Measurements from ENCODE around the gene RASD1. TPM values are rescaled to one million over a fixed set of nuclear protein-coding genes. Genes with fewer than 3 reads are reported as not detected.

Gene RASD1
- total RNA-seq, 1 donor from 2014 or later, result 0.31 TPM

GRCh38 chr17:17500999-17501605, 4.9 kb upstream of the RASD1 start:
- H3K27ac Mint-ChIP-seq (ENCODE audit: unreplicated experiment), result no peak overlapping the region
- H3K36me3 Mint-ChIP-seq (ENCODE audit: low read depth, unreplicated experiment), result no peaks in the 10 kb centered on the region
- DNase-seq (ENCODE audit: low spot score), result no peak
- peaks cover 16% of the 10 kb centered on the region for H3K27me3 Mint-ChIP-seq (ENCODE audit: unreplicated experiment)
- TF ChIP-seq CTCF (IDR thresholded peaks at IDR 0.05; ENCODE audit: unreplicated experiment), result no peak
- H3K9me3 Mint-ChIP-seq (ENCODE audit: unreplicated experiment), result no peaks in the 10 kb centered on the region
- H3K4me1 Mint-ChIP-seq (ENCODE audit: unreplicated experiment), result peaks cover 3% of the 10 kb centered on the region
- no peak overlapping the region for H3K4me3 Mint-ChIP-seq (ENCODE audit: unreplicated experiment)

DNA sequence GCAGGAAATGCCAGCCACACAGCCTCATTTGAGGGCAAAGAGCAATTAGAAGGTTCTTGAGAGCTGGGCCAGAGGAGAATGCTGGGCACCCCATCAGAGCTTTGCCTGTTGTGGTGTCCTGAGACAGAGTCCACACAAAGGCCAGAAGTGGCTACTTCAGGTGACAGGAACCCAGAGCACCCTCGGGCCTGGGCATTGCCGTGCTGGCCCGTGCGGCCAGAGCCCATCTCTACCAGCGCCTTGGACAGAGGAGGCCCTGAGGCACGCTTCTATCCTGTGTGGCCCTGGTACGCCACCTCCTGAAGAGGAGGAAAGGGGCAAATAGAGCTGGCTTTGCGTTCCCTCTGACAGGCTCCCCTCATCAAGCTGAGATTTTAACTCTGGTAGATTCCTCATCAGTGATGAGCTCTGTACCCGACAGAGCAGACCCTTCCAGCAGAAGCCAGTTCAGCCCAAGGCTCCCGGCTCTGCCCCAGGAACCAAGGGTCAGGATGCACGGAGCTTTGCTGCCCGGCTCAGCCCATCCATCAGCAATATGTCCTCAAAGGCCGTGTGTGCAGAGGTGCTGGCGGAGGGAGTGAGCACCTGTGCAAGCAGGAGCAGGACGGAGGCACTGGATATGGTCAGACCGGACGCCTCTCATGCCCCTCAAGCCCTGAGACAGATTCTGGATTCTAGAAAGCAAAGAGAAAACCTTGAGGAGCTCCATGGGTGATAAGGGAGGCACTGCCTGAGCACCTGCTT, 3.4 kb upstream of the RASD1 start:
- no peak for DNase-seq (ENCODE audit: low spot score)
- Mint-ChIP-seq H3K4me1 (ENCODE audit: unreplicated experiment) (peaks cover 7% of the 10 kb centered on the region), H3K9me3 (ENCODE audit: unreplicated experiment) (no peaks in the 10 kb centered on the region), H3K4me3 (ENCODE audit: unreplicated experiment) (no peak overlapping the region), H3K36me3 (ENCODE audit: low read depth, unreplicated experiment) (no peaks in the 10 kb centered on the region), H3K27ac (ENCODE audit: unreplicated experiment) (no peak overlapping the region), H3K27me3 (ENCODE audit: unreplicated experiment) (peaks cover 16% of the 10 kb centered on the region)
- no peak for TF ChIP-seq CTCF (IDR thresholded peaks at IDR 0.05; ENCODE audit: unreplicated experiment)

DNA sequence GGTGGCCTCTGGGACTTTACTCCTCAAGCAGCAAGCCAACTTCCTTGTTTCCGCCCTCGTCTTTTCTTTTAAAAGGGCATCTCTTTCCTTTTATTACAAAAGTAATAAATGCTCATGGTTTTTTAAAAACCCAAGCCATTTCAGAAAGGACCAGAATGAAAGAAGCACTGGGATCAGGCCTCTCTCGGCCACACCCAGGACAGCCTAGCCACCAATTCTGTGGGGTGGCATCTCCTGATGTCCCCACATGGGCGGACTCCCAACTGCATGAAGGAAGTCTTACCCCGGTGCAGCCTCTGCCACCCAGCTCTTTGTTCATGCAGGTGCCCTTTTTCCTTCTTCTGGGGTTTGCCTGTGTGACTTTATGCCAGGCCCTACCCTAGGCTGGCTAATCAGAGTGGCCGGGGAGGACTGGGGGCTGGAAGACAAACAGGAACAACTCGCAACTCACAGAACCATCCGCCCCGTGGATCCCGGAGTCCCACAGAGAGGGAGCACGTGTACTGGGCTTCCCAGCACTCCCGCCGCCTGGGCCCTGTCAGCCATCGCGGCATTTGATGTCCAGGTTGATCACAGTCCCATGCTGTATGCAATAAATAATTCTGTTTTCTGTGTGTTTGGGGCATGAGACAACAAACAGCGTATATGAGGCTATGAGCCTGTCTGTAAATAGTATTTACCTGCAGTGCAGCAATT, 2.6 kb upstream of the RASD1 start:
- Mint-ChIP-seq H3K4me1 (ENCODE audit: unreplicated experiment) (peaks cover 7% of the 10 kb centered on the region), H3K9me3 (ENCODE audit: unreplicated experiment) (no peaks in the 10 kb centered on the region), H3K4me3 (ENCODE audit: unreplicated experiment) (peak overlapping the region; percentile 51), H3K36me3 (ENCODE audit: low read depth, unreplicated experiment) (no peaks in the 10 kb centered on the region), H3K27me3 (ENCODE audit: unreplicated experiment) (peaks cover 14% of the 10 kb centered on the region), H3K27ac (ENCODE audit: unreplicated experiment) (no peak overlapping the region)
- no peak for DNase-seq (ENCODE audit: low spot score)
- TF ChIP-seq CTCF (IDR thresholded peaks at IDR 0.05; ENCODE audit: unreplicated experiment), result no peak

DNA sequence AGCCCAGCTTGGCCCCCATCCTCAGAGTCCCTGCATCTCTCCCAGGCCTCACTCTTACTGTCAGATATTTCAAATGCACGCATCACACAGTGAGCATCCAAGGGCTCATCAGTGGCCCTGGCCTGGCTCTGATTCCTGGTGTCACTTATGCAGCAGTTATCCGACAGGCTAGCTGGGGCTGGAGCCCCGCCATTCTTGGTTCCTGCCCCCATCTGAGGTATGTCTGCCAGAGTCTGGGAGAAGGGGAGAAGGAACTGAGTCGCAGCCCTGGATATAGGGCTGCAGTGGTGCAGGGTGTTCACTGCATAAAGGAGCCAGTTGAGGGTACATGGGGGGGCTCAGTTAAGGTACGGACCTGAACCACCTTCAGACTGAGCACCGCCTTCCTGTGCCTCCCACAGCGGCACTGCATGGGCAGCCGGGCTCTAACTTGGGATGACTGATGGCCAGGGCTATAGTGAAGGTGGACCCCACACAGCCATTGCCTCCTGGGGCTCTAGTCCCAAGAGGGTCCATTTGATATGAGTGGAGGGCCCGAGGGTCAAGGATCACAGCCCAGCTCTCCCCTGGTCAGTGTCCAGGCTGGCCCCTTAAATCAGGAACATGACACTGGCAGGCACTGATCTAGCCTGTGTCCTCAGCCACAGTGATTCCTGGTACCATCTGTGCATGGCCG, 1.8 kb upstream of the RASD1 start:
- Mint-ChIP-seq H3K27ac (ENCODE audit: unreplicated experiment) (no peak overlapping the region), H3K4me1 (ENCODE audit: unreplicated experiment) (peaks cover 7% of the 10 kb centered on the region), H3K27me3 (ENCODE audit: unreplicated experiment) (peaks cover 15% of the 10 kb centered on the region), H3K36me3 (ENCODE audit: low read depth, unreplicated experiment) (no peaks in the 10 kb centered on the region), H3K9me3 (ENCODE audit: unreplicated experiment) (no peaks in the 10 kb centered on the region), H3K4me3 (ENCODE audit: unreplicated experiment) (peak overlapping the region; percentile 51)
- DNase-seq (ENCODE audit: low spot score), result no peak
- no peak for TF ChIP-seq CTCF (IDR thresholded peaks at IDR 0.05; ENCODE audit: unreplicated experiment)
